AG20443 (cell line): ENCODE results near the gene C19orf53.
"Not testable (repeated sequence)": the region's sequence is repeated elsewhere in the genome, so short reads cannot be mapped to it uniquely, and the experiment has no call there.

ENCODE experiments used
- DNase-seq: peaks from one replicate; pipeline ENCODE4 v3.0.0; 2012; ENCODE audit warnings: low spot score, mixed read lengths

C19orf53 gene

GRCh38 chr19:13764101-13764807 lies 10.0 kb upstream of the C19orf53 start, which contains the start of gene MRI1:
TSS of gene MRI1 (plus strand) at chr19:13764522. CDS start at chr19:13764589, 67 bp downstream.
- DNase-seq: peak; percentile 93

- DNase-seq: peak; percentile 38
These were observed 9.3 kb upstream of the C19orf53 start for GRCh38 chr19:13764821-13765394.

GRCh38 chr19:13765395-13766094 lies 8.7 kb upstream of the C19orf53 start:
- no peak for DNase-seq

GRCh38 chr19:13766095-13766481 lies 8.2 kb upstream of the C19orf53 start:
- DNase-seq: no peak

GRCh38 chr19:13768510-13768909 lies 5.7 kb upstream of the C19orf53 start:
- no peak for DNase-seq

GRCh38 chr19:13770013-13770635 lies 4.1 kb upstream of the C19orf53 start:
- no peak for DNase-seq

- DNase-seq: no peak
These were observed 4.1 kb downstream of the C19orf53 start for GRCh38 chr19:13778398-13778797.

- no peak for DNase-seq
These were observed 4.6 kb downstream of the C19orf53 start for GRCh38 chr19:13778847-13779246.

- DNase-seq: not testable (repeated sequence)
These were observed 5.5 kb downstream of the C19orf53 start for GRCh38 chr19:13779794-13780193.

- DNase-seq: peak; percentile 93
These were observed 7.3 kb downstream of the C19orf53 start for GRCh38 chr19:13781547-13781946.

GRCh38 chr19:13782537-13782936 lies 8.3 kb downstream of the C19orf53 start:
- DNase-seq: no peak

GRCh38 chr19:13783565-13784500 lies 9.6 kb downstream of the C19orf53 start:
- DNase-seq: no peak

- DNase-seq: peak; percentile 78
These were observed 10.6 kb downstream of the C19orf53 start for GRCh38 chr19:13784731-13785452.

GRCh38 chr19:13788991-13789390 lies 14.7 kb downstream of the C19orf53 start:
- peak; percentile 39 for DNase-seq

- DNase-seq: no peak
These were observed 16.1 kb downstream of the C19orf53 start for GRCh38 chr19:13790354-13790753.

GRCh38 chr19:13793317-13793716 lies 19.1 kb downstream of the C19orf53 start:
- DNase-seq: not testable (repeated sequence)

GRCh38 chr19:13794398-13794756 lies 20.1 kb downstream of the C19orf53 start:
- DNase-seq: peak; percentile 70

GRCh38 chr19:13794757-13795589 lies 20.7 kb downstream of the C19orf53 start, which contains the start of gene ZSWIM4:
TSS of gene ZSWIM4 (plus strand) at chr19:13795443. CDS start at chr19:13795649, 206 bp downstream.
- peak; percentile 96 for DNase-seq

GRCh38 chr19:13795595-13796300 lies 21.5 kb downstream of the C19orf53 start:
- DNase-seq: peak; percentile 33
